ENCODE measurements around the gene RHPN2. TPM values are rescaled to one million over a fixed set of nuclear protein-coding genes. Genes with fewer than 3 reads are reported as not detected.

Gene RHPN2
- total RNA-seq, 1 donor from 2014 or later: not detected

DNA sequence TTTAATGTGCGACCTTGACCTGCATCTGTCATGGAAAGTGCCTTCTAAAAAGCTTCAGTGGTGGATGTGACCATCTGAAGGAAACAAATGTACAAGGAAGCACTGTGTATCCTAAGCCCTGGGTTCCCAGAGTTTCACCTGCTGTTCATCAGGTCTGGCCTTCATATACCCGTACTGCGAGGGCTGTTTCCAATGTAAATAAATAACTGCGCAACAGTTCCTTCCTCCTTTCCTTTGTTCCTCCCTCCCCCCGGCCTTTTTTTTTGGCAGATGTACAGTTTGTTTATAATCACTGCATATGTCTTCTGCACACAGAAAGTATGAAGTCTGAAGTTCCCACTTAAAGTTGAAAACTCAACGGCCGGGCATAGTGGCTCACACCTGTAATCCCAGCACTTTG lies 87.4 kb downstream of the RHPN2 start:
- Histone ChIP-seq H3K9me3 (no peaks in the 10 kb centered on the region), H3K27me3 (no peaks in the 10 kb centered on the region), H3K4me3 (no peak overlapping the region), H3K27ac (no peak overlapping the region), H3K36me3 (no peaks in the 10 kb centered on the region), H3K4me1 (no peaks in the 10 kb centered on the region)
- intact Hi-C loops (cut with DNase I): loop anchor here (10.0 kb wide), 1 partner anchor 398 kb away; the partner anchor contains the start of gene CEBPG
- TF ChIP-seq, protein P1, sequence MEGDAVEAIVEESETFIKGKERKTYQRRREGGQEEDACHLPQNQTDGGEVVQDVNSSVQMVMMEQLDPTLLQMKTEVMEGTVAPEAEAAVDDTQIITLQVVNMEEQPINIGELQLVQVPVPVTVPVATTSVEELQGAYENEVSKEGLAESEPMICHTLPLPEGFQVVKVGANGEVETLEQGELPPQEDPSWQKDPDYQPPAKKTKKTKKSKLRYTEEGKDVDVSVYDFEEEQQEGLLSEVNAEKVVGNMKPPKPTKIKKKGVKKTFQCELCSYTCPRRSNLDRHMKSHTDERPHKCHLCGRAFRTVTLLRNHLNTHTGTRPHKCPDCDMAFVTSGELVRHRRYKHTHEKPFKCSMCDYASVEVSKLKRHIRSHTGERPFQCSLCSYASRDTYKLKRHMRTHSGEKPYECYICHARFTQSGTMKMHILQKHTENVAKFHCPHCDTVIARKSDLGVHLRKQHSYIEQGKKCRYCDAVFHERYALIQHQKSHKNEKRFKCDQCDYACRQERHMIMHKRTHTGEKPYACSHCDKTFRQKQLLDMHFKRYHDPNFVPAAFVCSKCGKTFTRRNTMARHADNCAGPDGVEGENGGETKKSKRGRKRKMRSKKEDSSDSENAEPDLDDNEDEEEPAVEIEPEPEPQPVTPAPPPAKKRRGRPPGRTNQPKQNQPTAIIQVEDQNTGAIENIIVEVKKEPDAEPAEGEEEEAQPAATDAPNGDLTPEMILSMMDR (IDR thresholded peaks at IDR 0.05): no peak
- no peak for DNase-seq (ENCODE audit: low spot score in 2 of 2)

DNA sequence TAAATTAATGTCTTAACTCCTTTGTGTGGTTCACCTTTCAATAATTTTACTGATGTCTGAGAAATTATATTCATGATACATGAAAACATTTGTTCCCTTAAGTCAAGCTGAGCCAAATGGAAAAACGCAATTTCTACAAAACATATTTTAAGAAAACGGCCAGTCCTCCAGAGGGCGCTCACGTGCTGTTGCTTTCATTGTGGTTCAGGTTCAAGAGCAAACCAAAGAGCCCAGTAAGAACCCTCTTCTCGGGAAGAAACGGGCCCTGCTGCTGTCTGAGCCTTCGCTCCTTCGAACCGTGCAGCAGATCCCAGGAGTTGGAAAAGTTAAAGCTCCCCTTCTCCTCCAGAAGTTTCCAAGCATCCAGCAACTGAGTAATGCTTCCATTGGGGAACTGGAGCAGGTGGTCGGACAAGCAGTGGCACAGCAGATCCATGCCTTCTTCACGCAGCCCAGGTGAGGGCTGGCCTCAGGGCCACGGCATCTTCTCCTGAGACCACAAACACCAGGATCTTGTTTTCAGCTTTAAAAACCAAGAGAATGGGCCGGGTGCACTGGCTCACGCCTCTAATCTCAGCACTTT lies 88.4 kb downstream of the RHPN2 start:
- DNase-seq (ENCODE audit: low spot score in 2 of 2): peak in 1 of 2 donors; percentile 70
- intact Hi-C loops (cut with DNase I): loop anchor here (10.0 kb wide), 1 partner anchor 398 kb away; the partner anchor contains the start of gene CEBPG
- no peak overlapping the region for H3K27ac ChIP-seq
- no peaks in the 10 kb centered on the region for H3K36me3 ChIP-seq
- no peaks in the 10 kb centered on the region for H3K27me3 ChIP-seq
- no peaks in the 10 kb centered on the region for H3K4me1 ChIP-seq
- no peaks in the 10 kb centered on the region for H3K9me3 ChIP-seq
- no peak overlapping the region for H3K4me3 ChIP-seq
- TF ChIP-seq, protein P1 (IDR thresholded peaks at IDR 0.05): peak; percentile 14 to 53 (median 31)

DNA sequence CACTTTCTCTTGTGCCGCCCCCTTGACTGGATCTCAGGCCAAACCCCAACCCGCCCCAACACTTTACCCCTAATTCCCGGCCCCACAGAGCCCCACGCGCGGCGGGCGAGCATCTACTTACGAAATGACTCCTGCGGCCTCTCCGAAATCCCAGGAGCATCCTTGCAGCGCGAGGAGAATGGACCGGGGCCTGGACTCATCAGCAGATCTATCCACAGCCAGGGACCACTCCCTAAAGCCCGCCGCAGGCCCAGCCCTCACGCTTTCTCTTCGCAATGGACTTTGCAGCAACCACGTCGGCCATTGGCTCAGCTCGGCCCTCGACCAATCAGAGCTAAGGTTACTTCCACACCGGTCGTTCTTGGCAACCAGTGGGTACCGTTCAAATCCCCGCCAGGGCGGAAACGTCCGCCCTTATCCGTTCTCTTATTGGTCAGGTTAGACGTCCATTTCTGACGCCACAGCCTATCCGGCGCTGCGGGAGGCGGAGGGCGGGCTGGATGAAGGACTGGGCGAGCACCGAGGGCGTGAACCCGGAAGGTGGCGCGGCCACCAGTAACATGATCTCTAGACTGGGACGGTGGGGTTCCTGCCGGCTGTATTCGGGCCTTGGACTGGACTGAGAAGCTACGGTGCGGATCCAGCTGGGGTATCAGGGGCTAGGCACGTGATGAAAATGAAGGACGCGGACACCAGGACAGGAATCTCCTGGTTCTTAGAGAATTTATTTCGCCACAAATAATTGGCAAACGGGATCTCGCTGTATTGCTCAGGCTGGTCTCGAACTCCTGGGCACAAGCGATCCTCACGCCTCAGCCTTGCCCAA lies 92.8 kb downstream of the RHPN2 start, which contains the start of the genes CEP89 and FAAP24:
CEP89 (minus strand) TSS at position 244 of the 826 bp plus-strand sequence; CDS start at position 160, 84 bp downstream.
FAAP24 (plus strand) TSS at position 528 of the 826 bp plus-strand sequence. CDS start 955 bp downstream, outside the sequence.
- intact Hi-C loops (cut with DNase I): loop anchor here (2.0 to 10.0 kb wide), 6 partner anchors 109 to 550 kb away; partner anchors contain the start of genes ANKRD27, CEBPA, CEBPG and GPATCH1
- H3K36me3 ChIP-seq: peaks cover 0 to 2% of the 10 kb centered on the region in 2 donors
- peak within 1 kb of the TSS; percentile 63 to 74 for H3K27ac ChIP-seq
- peaks cover 0 to 9% of the 10 kb centered on the region in 2 donors for H3K4me1 ChIP-seq
- no peaks in the 10 kb centered on the region for H3K9me3 ChIP-seq
- TF ChIP-seq, protein P1 (IDR thresholded peaks at IDR 0.05): no peak
- no peaks in the 10 kb centered on the region for H3K27me3 ChIP-seq
- peak; percentile 96 to 99 for DNase-seq (ENCODE audit: low spot score in 2 of 2)
- H3K4me3 ChIP-seq: peak within 1 kb of the TSS; percentile 70 to 83

DNA sequence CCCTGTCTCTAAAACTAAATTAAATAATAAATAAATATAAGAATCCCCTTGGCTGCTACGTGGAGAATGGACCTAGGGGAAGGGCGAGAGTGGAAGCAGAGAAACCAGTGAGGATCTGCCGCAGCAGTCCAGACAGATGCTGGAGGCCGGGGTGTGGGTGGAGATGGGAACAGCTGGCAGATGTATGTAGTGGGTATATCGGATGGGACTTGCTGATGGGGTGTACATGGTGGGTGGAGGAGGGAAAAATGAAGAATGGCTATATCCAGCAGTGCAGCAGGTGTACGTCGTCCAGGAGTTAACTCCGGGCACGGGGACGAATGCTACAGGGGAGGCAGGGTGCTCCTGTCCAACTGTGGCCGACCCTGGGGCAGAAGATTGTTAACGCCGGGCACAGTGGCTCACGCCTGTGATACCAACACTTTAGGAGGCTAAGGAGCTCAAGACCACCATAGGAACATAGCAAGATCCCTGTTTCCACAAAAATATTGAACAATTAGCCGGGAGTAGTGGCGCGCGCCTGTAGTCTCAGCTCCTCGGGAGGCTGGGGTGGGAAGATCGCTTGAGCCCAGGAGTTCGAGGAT lies 93.6 kb downstream of the RHPN2 start:
- H3K4me1 ChIP-seq: peaks cover 0 to 9% of the 10 kb centered on the region in 2 donors
- intact Hi-C loops (cut with DNase I): loop anchor here (5.0 to 10.0 kb wide), 5 partner anchors 206 to 551 kb away; partner anchors contain the start of genes ANKRD27, CEBPA, CEBPG and PEPD
- DNase-seq (ENCODE audit: low spot score in 2 of 2): no peak
- H3K9me3 ChIP-seq: no peaks in the 10 kb centered on the region
- no peak overlapping the region for H3K27ac ChIP-seq
- no peaks in the 10 kb centered on the region for H3K27me3 ChIP-seq
- H3K4me3 ChIP-seq: peak overlapping the region; percentile 70 to 83
- H3K36me3 ChIP-seq: peaks cover 2 to 11% of the 10 kb centered on the region in 2 donors
- TF ChIP-seq, protein P1 (IDR thresholded peaks at IDR 0.05): no peak

DNA sequence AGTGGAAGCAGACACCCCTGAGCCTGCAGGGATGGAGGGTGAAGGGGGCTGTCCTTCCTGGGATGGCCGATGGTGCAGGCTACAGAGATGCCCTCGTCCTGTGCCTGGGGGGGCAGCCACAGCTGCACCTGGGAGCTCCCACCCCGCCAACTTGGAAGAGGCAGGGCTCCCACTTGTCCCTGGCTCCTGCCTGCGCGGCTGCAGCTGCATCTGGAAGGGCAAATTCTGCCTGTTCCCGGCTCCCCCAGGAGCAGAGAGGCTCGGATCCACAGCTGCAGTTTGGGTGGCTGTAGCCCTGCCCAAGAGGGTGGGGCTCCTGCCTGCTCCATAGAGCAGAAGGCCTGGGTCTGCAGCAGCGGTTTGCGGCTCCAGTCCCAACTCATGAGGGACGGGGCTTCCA lies 95.1 kb downstream of the RHPN2 start:
- peaks cover 0 to 9% of the 10 kb centered on the region in 2 donors for H3K4me1 ChIP-seq
- H3K27me3 ChIP-seq: no peaks in the 10 kb centered on the region
- DNase-seq (ENCODE audit: low spot score in 2 of 2): no peak
- TF ChIP-seq, protein P1 (IDR thresholded peaks at IDR 0.05): no peak
- H3K4me3 ChIP-seq: no peak overlapping the region
- H3K27ac ChIP-seq: no peak overlapping the region
- intact Hi-C loops (cut with DNase I): no loop called here
- H3K36me3 ChIP-seq: peaks cover 13 to 23% of the 10 kb centered on the region in 2 donors
- H3K9me3 ChIP-seq: no peaks in the 10 kb centered on the region
